ENCODE data around the gene SAMD15.

SAMD15 gene

GRCh38 chr14:77369285-77369684 lies 7.9 kb upstream of the SAMD15 start:
- no peak overlapping the region for H3K27ac ChIP-seq (replicated peaks)
- TF ChIP-seq POLR2AphosphoS5 (IDR thresholded peaks at IDR 0.05; ENCODE audit: low read depth) (no peak), CTCF (IDR thresholded peaks at IDR 0.05; ENCODE audit: insufficient read depth, low read length) (no peak), REST (IDR thresholded peaks at IDR 0.05; ENCODE audit: insufficient replicate concordance, low read depth) (no peak), GABPA (IDR thresholded peaks at IDR 0.05; ENCODE audit: low read depth) (no peak), SPI1 (IDR thresholded peaks at IDR 0.05; ENCODE audit: borderline replicate concordance, low read depth) (no peak)

GRCh38 chr14:77372304-77372841 lies 4.8 kb upstream of the SAMD15 start:
- Histone ChIP-seq H3K27ac (replicated peaks) (no peak overlapping the region), H3K27me3 (ENCODE audit: insufficient read depth, poor library complexity, severe bottlenecking) (no peaks in the 10 kb centered on the region), H3K4me3 (replicated peaks; ENCODE audit: insufficient read depth, low read length) (no peak overlapping the region)
- no peak for DNase-seq (ENCODE audit: low read depth in 1 of 2, low spot score in 1 of 2)
- TF ChIP-seq GABPA (IDR thresholded peaks at IDR 0.05; ENCODE audit: low read depth) = no peak
- TF ChIP-seq POLR2AphosphoS5 (IDR thresholded peaks at IDR 0.05; ENCODE audit: low read depth) = no peak
- no peak for TF ChIP-seq CTCF (IDR thresholded peaks at IDR 0.05; ENCODE audit: insufficient read depth, low read length)
- no peak for TF ChIP-seq REST (IDR thresholded peaks at IDR 0.05; ENCODE audit: insufficient replicate concordance, low read depth)
- no peak for TF ChIP-seq SPI1 (IDR thresholded peaks at IDR 0.05; ENCODE audit: borderline replicate concordance, low read depth)

More at GRCh38 chr14:77369285-77369684, 7.9 kb upstream of the SAMD15 start:
- H3K4me3 ChIP-seq (replicated peaks; ENCODE audit: insufficient read depth, low read length) = no peak overlapping the region
- DNase-seq (ENCODE audit: low read depth in 1 of 2, low spot score in 1 of 2) = no peak
- H3K27me3 ChIP-seq (ENCODE audit: insufficient read depth, poor library complexity, severe bottlenecking) = no peaks in the 10 kb centered on the region

- TF ChIP-seq SPI1 (IDR thresholded peaks at IDR 0.05; ENCODE audit: borderline replicate concordance, low read depth) (peak; percentile 42; the same call in 1 of the 2 replicates), POLR2AphosphoS5 (IDR thresholded peaks at IDR 0.05; ENCODE audit: low read depth) (no peak)
- DNase-seq (ENCODE audit: low read depth in 1 of 2, low spot score in 1 of 2) = peak; percentile 4 to 28
- peak overlapping the region; percentile 84 for H3K27ac ChIP-seq (replicated peaks)
- peak overlapping the region; percentile 70 for H3K4me3 ChIP-seq (replicated peaks; ENCODE audit: insufficient read depth, low read length)
- no peaks in the 10 kb centered on the region for H3K27me3 ChIP-seq (ENCODE audit: insufficient read depth, poor library complexity, severe bottlenecking)
Observed at GRCh38 chr14:77375164-77375950, 1.8 kb upstream of the SAMD15 start.

- H3K27me3 ChIP-seq (ENCODE audit: insufficient read depth, poor library complexity, severe bottlenecking) = no peaks in the 10 kb centered on the region
- TF ChIP-seq CTCF (IDR thresholded peaks at IDR 0.05; ENCODE audit: insufficient read depth, low read length) (no peak), POLR2AphosphoS5 (IDR thresholded peaks at IDR 0.05; ENCODE audit: low read depth) (no peak), REST (IDR thresholded peaks at IDR 0.05; ENCODE audit: insufficient replicate concordance, low read depth) (no peak), GABPA (IDR thresholded peaks at IDR 0.05; ENCODE audit: low read depth) (no peak), SPI1 (IDR thresholded peaks at IDR 0.05; ENCODE audit: borderline replicate concordance, low read depth) (no peak)
- H3K4me3 ChIP-seq (replicated peaks; ENCODE audit: insufficient read depth, low read length) = peak overlapping the region; percentile 70
- peak overlapping the region; percentile 84 for H3K27ac ChIP-seq (replicated peaks)
- peak in 1 of 2 experiments; percentile 13 for DNase-seq (ENCODE audit: low read depth in 1 of 2, low spot score in 1 of 2)
Observed at GRCh38 chr14:77375973-77376770, 1.0 kb upstream of the SAMD15 start.
